ENCODE results near the gene TTC6. TPM values are rescaled to one million over a fixed set of nuclear protein-coding genes. Genes with fewer than 3 reads are reported as not detected.

TTC6 gene
- total RNA-seq, 2 donors from 2014 or later = not detected

GRCh38 chr14:37588956-37589714 lies 6.3 kb upstream of the TTC6 start:
- Mint-ChIP-seq H3K4me1 (ENCODE audit: low read depth) (peaks cover 2% of the 10 kb centered on the region), H3K4me3 (no peak overlapping the region), H3K27me3 (ENCODE audit: low read depth) (peaks cover 78% of the 10 kb centered on the region), H3K36me3 (ENCODE audit: insufficient read depth in 2 of 2) (peaks cover 8 to 27% of the 10 kb centered on the region in 2 donors), H3K9me3 (peaks cover 0 to 2% of the 10 kb centered on the region in 2 donors), H3K27ac (peak overlapping the region; percentile 58)
- DNase-seq (no peak), ATAC-seq (replicated peaks in 1 of 2) (no peak)

- no peak overlapping the region for H3K27ac Mint-ChIP-seq
- peaks cover 10% of the 10 kb centered on the region for H3K4me1 Mint-ChIP-seq (ENCODE audit: low read depth)
- DNase-seq (no peak), ATAC-seq (replicated peaks in 1 of 2) (no peak)
- peaks cover 0 to 2% of the 10 kb centered on the region in 2 donors for H3K9me3 Mint-ChIP-seq
- peaks cover 82% of the 10 kb centered on the region for H3K27me3 Mint-ChIP-seq (ENCODE audit: low read depth)
- peaks cover 10 to 28% of the 10 kb centered on the region in 2 donors for H3K36me3 Mint-ChIP-seq (ENCODE audit: insufficient read depth in 2 of 2)
- H3K4me3 Mint-ChIP-seq = no peak overlapping the region
Measured at GRCh38 chr14:37589715-37590427, 5.6 kb upstream of the TTC6 start.

GRCh38 chr14:37590428-37591139 lies 4.8 kb upstream of the TTC6 start:
- H3K9me3 Mint-ChIP-seq = peaks cover 0 to 2% of the 10 kb centered on the region in 2 donors
- peaks cover 77% of the 10 kb centered on the region for H3K27me3 Mint-ChIP-seq (ENCODE audit: low read depth)
- DNase-seq (no peak), ATAC-seq (replicated peaks in 1 of 2) (no peak)
- H3K4me1 Mint-ChIP-seq (ENCODE audit: low read depth) = peaks cover 12% of the 10 kb centered on the region
- H3K27ac Mint-ChIP-seq = peak overlapping the region; percentile 85
- peaks cover 10 to 28% of the 10 kb centered on the region in 2 donors for H3K36me3 Mint-ChIP-seq (ENCODE audit: insufficient read depth in 2 of 2)
- no peak overlapping the region for H3K4me3 Mint-ChIP-seq

GRCh38 chr14:37591311-37591940 lies 4.0 kb upstream of the TTC6 start:
- H3K27me3 Mint-ChIP-seq (ENCODE audit: low read depth) = peaks cover 75% of the 10 kb centered on the region
- peak overlapping the region; percentile 85 for H3K27ac Mint-ChIP-seq
- no peak overlapping the region for H3K4me3 Mint-ChIP-seq
- DNase-seq = no peak
- peaks cover 20% of the 10 kb centered on the region for H3K4me1 Mint-ChIP-seq (ENCODE audit: low read depth)
- H3K9me3 Mint-ChIP-seq = peaks cover 0 to 2% of the 10 kb centered on the region in 2 donors
- peaks cover 14 to 26% of the 10 kb centered on the region in 2 donors for H3K36me3 Mint-ChIP-seq (ENCODE audit: insufficient read depth in 2 of 2)
- no peak for ATAC-seq (replicated peaks in 1 of 2)

GRCh38 chr14:37591941-37592481 lies 3.4 kb upstream of the TTC6 start:
- no peak for ATAC-seq (replicated peaks in 1 of 2)
- Mint-ChIP-seq H3K4me3 (no peak overlapping the region), H3K4me1 (ENCODE audit: low read depth) (peaks cover 23% of the 10 kb centered on the region), H3K9me3 (peaks cover 0 to 2% of the 10 kb centered on the region in 2 donors), H3K27ac (no peak overlapping the region), H3K27me3 (ENCODE audit: low read depth) (peaks cover 75% of the 10 kb centered on the region), H3K36me3 (ENCODE audit: insufficient read depth in 2 of 2) (peaks cover 14 to 26% of the 10 kb centered on the region in 2 donors)
- no peak for DNase-seq

- ATAC-seq (replicated peaks in 1 of 2) (no peak), DNase-seq (no peak)
- H3K27ac Mint-ChIP-seq = no peak overlapping the region
- peaks cover 23% of the 10 kb centered on the region for H3K4me1 Mint-ChIP-seq (ENCODE audit: low read depth)
- no peak overlapping the region for H3K4me3 Mint-ChIP-seq
- H3K27me3 Mint-ChIP-seq (ENCODE audit: low read depth) = peaks cover 69% of the 10 kb centered on the region
- peaks cover 14 to 26% of the 10 kb centered on the region in 2 donors for H3K36me3 Mint-ChIP-seq (ENCODE audit: insufficient read depth in 2 of 2)
- H3K9me3 Mint-ChIP-seq = peaks cover 0 to 2% of the 10 kb centered on the region in 2 donors
Measured at GRCh38 chr14:37592482-37593408, 2.7 kb upstream of the TTC6 start.

GRCh38 chr14:37593511-37594237 lies 1.8 kb upstream of the TTC6 start:
- H3K4me3 Mint-ChIP-seq = peak overlapping the region; percentile 83 to 96
- H3K27me3 Mint-ChIP-seq (ENCODE audit: low read depth) = peaks cover 64% of the 10 kb centered on the region
- peaks cover 23% of the 10 kb centered on the region for H3K4me1 Mint-ChIP-seq (ENCODE audit: low read depth)
- peak overlapping the region; percentile 93 for H3K27ac Mint-ChIP-seq
- DNase-seq (no peak), ATAC-seq (replicated peaks in 1 of 2) (no peak)
- H3K36me3 Mint-ChIP-seq (ENCODE audit: insufficient read depth in 2 of 2) = peaks cover 14 to 23% of the 10 kb centered on the region in 2 donors
- peaks cover 0 to 2% of the 10 kb centered on the region in 2 donors for H3K9me3 Mint-ChIP-seq

- Mint-ChIP-seq H3K27me3 (ENCODE audit: low read depth) (peaks cover 64% of the 10 kb centered on the region), H3K4me1 (ENCODE audit: low read depth) (peaks cover 23% of the 10 kb centered on the region), H3K27ac (peak overlapping the region; percentile 93), H3K36me3 (ENCODE audit: insufficient read depth in 2 of 2) (peaks cover 17 to 27% of the 10 kb centered on the region in 2 donors), H3K4me3 (peak overlapping the region; percentile 83 to 96), H3K9me3 (peaks cover 2% of the 10 kb centered on the region in 2 donors)
- peak; percentile 55 to 65 for DNase-seq
- no peak for ATAC-seq (replicated peaks in 1 of 2)
Measured at GRCh38 chr14:37594238-37594970, 1.0 kb upstream of the TTC6 start.

- Mint-ChIP-seq H3K4me3 (peak overlapping the region; percentile 85 to 89), H3K36me3 (ENCODE audit: insufficient read depth in 2 of 2) (peaks cover 17 to 22% of the 10 kb centered on the region in 2 donors), H3K4me1 (ENCODE audit: low read depth) (peaks cover 23% of the 10 kb centered on the region), H3K27ac (peak overlapping the region; percentile 91), H3K27me3 (ENCODE audit: low read depth) (peaks cover 67% of the 10 kb centered on the region), H3K9me3 (peaks cover 2% of the 10 kb centered on the region in 2 donors)
- ATAC-seq (replicated peaks in 1 of 2) (peak; percentile 92 to 95), DNase-seq (peak; percentile 83 to 86)
Measured at GRCh38 chr14:37595809-37596621, 586 bp downstream of the TTC6 start.

GRCh38 chr14:37596790-37597472 lies 1.5 kb downstream of the TTC6 start:
- Mint-ChIP-seq H3K27ac (no peak overlapping the region), H3K9me3 (peaks cover 0 to 2% of the 10 kb centered on the region in 2 donors)

More at GRCh38 chr14:37596790-37597472, 1.5 kb downstream of the TTC6 start:
- no peak for DNase-seq
- Mint-ChIP-seq H3K4me1 (ENCODE audit: low read depth) (peaks cover 23% of the 10 kb centered on the region), H3K4me3 (no peak overlapping the region), H3K36me3 (ENCODE audit: insufficient read depth in 2 of 2) (peaks cover 12 to 18% of the 10 kb centered on the region in 2 donors), H3K27me3 (ENCODE audit: low read depth) (peaks cover 70% of the 10 kb centered on the region)
- no peak for ATAC-seq (replicated peaks in 1 of 2)

Measured in activated T-cell treated with anti-CD3 and anti-CD28 coated beads, Interleukin-2, amount 50 U/mL, for 72 hours (primary cell).